HUES48 (cell line): ENCODE measurements around the gene FCHO1.

Source experiments
- H3K27ac ChIP-seq: one replicate; pipeline ENCODE4 v1.7.0; 2013; ENCODE audit warnings: low read depth, low read length, inconsistent platforms
- H3K27me3 ChIP-seq: 2 replicates; pipeline ENCODE4 v1.6.1; 2013; ENCODE audit warnings: mild to moderate bottlenecking, low read length; ENCODE audit not compliant: control insufficient read depth, insufficient read depth
- H3K36me3 ChIP-seq: 2 replicates; pipeline ENCODE4 v1.6.1; 2013; ENCODE audit warnings: low read length; ENCODE audit not compliant: control insufficient read depth, insufficient read depth
- H3K4me1 ChIP-seq: 2 replicates; pipeline ENCODE4 v1.6.1; 2013; ENCODE audit warnings: mild to moderate bottlenecking, low read length; ENCODE audit not compliant: control insufficient read depth, insufficient read depth
- H3K4me3 ChIP-seq: 2 replicates; pipeline ENCODE4 v1.5.1; 2013; ENCODE audit warnings: mild to moderate bottlenecking, low read depth, low read length
- H3K9ac ChIP-seq: 2 replicates; pipeline ENCODE4 v1.6.1; 2013; ENCODE audit warnings: mild to moderate bottlenecking, low read depth, low read length, moderate library complexity
- H3K9me3 ChIP-seq: 2 replicates; pipeline ENCODE4 v1.6.1; 2013; ENCODE audit warnings: low read length; ENCODE audit not compliant: control insufficient read depth, insufficient read depth

The FCHO1 gene, protein sequence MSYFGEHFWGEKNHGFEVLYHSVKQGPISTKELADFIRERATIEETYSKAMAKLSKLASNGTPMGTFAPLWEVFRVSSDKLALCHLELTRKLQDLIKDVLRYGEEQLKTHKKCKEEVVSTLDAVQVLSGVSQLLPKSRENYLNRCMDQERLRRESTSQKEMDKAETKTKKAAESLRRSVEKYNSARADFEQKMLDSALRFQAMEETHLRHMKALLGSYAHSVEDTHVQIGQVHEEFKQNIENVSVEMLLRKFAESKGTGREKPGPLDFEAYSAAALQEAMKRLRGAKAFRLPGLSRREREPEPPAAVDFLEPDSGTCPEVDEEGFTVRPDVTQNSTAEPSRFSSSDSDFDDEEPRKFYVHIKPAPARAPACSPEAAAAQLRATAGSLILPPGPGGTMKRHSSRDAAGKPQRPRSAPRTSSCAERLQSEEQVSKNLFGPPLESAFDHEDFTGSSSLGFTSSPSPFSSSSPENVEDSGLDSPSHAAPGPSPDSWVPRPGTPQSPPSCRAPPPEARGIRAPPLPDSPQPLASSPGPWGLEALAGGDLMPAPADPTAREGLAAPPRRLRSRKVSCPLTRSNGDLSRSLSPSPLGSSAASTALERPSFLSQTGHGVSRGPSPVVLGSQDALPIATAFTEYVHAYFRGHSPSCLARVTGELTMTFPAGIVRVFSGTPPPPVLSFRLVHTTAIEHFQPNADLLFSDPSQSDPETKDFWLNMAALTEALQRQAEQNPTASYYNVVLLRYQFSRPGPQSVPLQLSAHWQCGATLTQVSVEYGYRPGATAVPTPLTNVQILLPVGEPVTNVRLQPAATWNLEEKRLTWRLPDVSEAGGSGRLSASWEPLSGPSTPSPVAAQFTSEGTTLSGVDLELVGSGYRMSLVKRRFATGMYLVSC

DNA sequence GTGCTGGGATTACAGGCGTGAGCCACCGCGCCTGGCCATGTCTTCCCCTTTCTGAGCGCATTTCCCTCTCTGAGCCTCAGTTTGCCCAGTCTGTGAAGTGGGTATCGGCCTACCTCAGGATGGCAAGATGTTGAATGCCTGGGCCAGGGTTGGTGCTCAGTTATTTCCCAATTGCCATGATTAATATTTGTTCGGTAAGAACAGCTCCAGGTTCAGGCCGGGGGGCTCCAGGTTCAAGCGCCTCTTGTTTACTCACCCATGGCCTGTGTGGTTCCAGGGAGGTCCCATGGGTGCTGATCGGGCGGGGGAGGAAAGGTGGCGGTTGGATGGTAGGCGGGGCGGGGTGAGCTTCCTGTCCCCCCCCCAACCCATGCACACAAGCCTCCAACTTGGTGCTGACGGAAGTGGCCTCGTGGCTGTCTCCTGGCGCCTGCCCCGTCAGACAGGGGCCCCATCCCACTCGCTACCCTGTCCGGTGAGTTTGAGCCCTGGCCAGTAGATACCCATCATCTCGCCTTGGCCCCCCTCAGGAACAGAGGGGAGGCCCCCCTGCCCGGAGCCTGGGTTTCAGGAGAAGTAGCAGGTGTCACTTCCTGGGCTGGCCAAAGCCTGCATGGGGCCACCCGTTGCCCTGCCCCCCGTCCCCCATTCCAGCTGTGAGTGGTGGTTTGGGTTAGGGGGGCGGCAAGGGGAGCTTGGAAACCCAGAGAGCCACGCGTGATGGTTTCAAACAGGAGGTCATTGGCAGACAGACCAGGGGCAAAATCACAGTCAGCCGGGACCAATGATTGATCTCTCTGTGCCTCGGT, at the start of gene FCHO1:
Gene FCHO1, plus strand, starts transcription at position 375 of the 809 bp plus-strand sequence. CDS start 3,688 bp downstream, outside the sequence.
- no peaks in the 10 kb centered on the region for H3K9me3 ChIP-seq
- H3K4me1 ChIP-seq = no peaks in the 10 kb centered on the region; the same call in 1 of the 2 replicates
- no peaks in the 10 kb centered on the region for H3K36me3 ChIP-seq
- no peak within 1 kb of the TSS for H3K9ac ChIP-seq
- H3K27ac ChIP-seq = no peak within 1 kb of the TSS
- H3K4me3 ChIP-seq = no peak within 1 kb of the TSS
- H3K27me3 ChIP-seq = no peaks in the 10 kb centered on the region

DNA sequence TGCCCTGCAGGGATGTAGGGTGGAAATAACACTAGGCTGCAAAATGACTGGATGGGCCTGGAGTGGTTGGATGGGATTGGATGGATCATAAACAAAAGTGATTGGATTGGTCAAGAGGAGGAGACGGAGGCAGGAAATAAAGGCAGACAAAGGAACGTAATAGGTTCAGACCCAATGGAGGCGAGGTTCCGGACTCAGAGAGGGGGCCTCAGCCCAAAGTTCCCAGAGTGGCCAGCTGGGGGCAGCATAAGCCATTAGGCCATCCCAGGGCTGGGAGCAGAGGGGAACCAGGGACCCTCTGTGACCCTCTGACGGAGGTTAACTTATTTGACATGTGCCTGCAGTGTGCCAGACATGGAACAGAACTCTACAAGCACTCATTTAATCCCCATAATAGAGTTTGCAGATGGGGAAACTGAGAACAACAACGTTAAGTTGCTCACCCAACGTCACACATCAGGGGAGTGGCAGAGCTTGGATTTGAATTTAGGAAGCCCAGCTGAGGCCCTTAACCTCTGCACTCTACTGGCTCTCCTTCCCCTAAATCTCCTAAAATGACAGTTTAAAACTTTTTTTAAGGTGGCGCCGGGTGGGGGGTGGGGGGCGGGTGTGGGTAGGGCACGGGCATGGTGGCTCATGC, 47.3 kb upstream of the FCHO1 start:
- no peaks in the 10 kb centered on the region for H3K9me3 ChIP-seq
- H3K9ac ChIP-seq = no peak overlapping the region
- H3K4me1 ChIP-seq = no peaks in the 10 kb centered on the region
- H3K4me3 ChIP-seq = no peak overlapping the region
- no peak overlapping the region for H3K27ac ChIP-seq
- no peaks in the 10 kb centered on the region for H3K36me3 ChIP-seq
- H3K27me3 ChIP-seq = no peaks in the 10 kb centered on the region

- H3K9ac ChIP-seq = no peak overlapping the region
- H3K9me3 ChIP-seq = no peaks in the 10 kb centered on the region
- H3K4me3 ChIP-seq = no peak overlapping the region
- H3K27me3 ChIP-seq = no peaks in the 10 kb centered on the region
- no peaks in the 10 kb centered on the region for H3K36me3 ChIP-seq
- H3K27ac ChIP-seq = no peak overlapping the region
- no peaks in the 10 kb centered on the region for H3K4me1 ChIP-seq
Measured at GRCh38 chr19:17706750-17707181, 44.5 kb upstream of the FCHO1 start.

- H3K9me3 ChIP-seq = no peaks in the 10 kb centered on the region
- H3K36me3 ChIP-seq = no peaks in the 10 kb centered on the region
- no peak overlapping the region for H3K9ac ChIP-seq
- no peaks in the 10 kb centered on the region for H3K4me1 ChIP-seq
- H3K4me3 ChIP-seq = no peak overlapping the region
- no peaks in the 10 kb centered on the region for H3K27me3 ChIP-seq
- no peak overlapping the region for H3K27ac ChIP-seq
Measured at GRCh38 chr19:17711851-17712250, 39.4 kb upstream of the FCHO1 start.

DNA sequence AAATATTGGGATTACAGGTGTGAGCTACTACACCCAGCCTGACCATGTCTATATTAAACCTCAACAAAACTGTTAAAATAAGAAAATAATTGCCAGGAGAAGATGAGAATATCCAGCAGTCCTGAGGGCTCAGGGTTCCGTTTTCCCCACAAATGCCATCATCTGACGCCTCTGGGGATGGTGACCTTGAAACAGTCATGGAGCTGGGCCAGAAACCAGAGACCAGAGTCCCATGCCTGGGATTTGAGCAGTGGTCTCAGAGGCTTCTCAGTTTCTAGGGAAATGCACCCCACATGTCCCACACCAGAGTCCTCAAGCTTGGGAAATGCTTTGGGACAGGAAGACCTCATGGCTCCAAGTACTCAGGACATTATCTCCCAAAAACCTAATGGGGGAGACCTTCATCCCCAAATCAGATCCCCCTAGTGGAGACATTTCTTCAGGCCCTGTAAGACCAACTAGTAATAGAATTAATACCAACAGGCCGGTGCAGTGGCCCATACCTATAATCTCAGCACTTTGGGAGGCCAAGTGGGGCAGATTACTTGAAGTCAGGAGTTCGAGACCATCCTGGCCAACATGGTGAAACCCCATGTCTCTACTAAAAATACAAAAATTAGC, 34.9 kb upstream of the FCHO1 start:
- Histone ChIP-seq H3K9me3 (no peaks in the 10 kb centered on the region), H3K4me3 (no peak overlapping the region), H3K27me3 (no peaks in the 10 kb centered on the region), H3K9ac (no peak overlapping the region), H3K36me3 (peaks cover 7% of the 10 kb centered on the region), H3K4me1 (peaks cover 15% of the 10 kb centered on the region), H3K27ac (no peak overlapping the region)

DNA sequence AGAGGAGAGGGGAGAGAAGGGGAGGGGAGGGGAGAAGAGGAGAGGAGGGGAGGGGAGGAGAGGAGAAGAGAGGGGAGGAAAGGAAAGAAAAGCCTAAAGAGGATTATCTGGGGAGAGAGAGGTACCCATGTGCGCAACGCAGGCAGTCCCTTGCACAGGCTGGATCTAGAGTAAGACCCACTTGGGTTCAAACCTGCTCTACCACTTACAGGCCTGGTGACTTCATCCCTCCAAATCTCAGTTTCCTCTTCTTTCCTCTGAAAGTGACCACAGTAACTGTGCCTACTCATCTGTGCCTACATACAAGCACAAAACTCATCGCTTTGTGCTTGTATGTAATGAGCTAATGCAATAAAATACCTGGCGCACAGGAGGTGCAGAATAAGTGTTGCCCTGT, 32.7 kb upstream of the FCHO1 start:
- H3K27me3 ChIP-seq = no peaks in the 10 kb centered on the region
- peaks cover 15% of the 10 kb centered on the region for H3K4me1 ChIP-seq
- peaks cover 20% of the 10 kb centered on the region for H3K36me3 ChIP-seq
- H3K4me3 ChIP-seq = peak overlapping the region; percentile 88
- H3K9ac ChIP-seq = no peak overlapping the region
- H3K9me3 ChIP-seq = no peaks in the 10 kb centered on the region
- peak overlapping the region; percentile 71 for H3K27ac ChIP-seq

- Histone ChIP-seq H3K27ac (peak within 1 kb of the TSS; percentile 71), H3K4me3 (peak within 1 kb of the TSS; percentile 88), H3K9me3 (no peaks in the 10 kb centered on the region), H3K36me3 (peaks cover 25% of the 10 kb centered on the region), H3K9ac (peak within 1 kb of the TSS; percentile 55; the same call in 1 of the 2 replicates), H3K4me1 (peaks cover 15% of the 10 kb centered on the region), H3K27me3 (no peaks in the 10 kb centered on the region)
Measured at GRCh38 chr19:17718947-17719711, 32.1 kb upstream of the FCHO1 start, which contains the start of gene MAP1S. TSS of gene MAP1S (plus strand) at chr19:17719480. CDS start at chr19:17719503, 23 bp downstream.

DNA sequence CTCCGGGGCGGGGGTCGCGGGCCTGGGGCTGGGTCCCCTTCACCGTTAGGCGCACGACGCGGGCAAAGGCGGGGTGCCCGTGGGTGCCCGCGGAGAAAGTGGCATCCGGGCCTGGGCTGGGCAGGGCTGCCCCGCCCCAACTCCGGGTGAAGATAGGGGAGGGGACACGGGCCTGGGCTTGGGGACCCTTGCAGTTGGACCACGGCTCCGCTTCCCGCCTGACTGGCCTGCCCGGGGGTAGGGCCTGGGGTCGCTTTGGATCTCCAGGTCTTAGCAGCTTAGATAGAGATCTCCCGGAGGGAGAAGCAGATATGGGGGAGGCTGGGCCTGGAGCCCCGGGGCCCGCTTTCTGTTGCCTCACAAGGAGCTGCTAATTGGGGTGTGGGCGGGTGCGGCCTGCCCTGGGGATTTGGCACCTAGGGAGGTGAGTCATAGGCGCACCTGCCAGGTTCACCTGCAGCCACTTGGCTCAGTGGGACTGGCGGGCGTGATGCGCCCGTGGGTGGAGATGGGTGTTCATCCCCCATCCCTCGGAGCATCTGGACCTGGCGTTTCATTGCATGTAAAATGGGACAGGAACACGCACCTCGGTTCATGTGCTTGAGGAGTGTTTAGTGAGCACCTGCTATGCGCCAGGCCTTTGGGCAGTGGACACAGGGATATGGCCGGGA, 31.4 kb upstream of the FCHO1 start:
- Histone ChIP-seq H3K27ac (no peak overlapping the region), H3K27me3 (no peaks in the 10 kb centered on the region), H3K4me1 (peaks cover 15% of the 10 kb centered on the region), H3K36me3 (peaks cover 33% of the 10 kb centered on the region), H3K9ac (peak overlapping the region; percentile 55; the same call in 1 of the 2 replicates), H3K9me3 (no peaks in the 10 kb centered on the region), H3K4me3 (peak overlapping the region; percentile 88)

DNA sequence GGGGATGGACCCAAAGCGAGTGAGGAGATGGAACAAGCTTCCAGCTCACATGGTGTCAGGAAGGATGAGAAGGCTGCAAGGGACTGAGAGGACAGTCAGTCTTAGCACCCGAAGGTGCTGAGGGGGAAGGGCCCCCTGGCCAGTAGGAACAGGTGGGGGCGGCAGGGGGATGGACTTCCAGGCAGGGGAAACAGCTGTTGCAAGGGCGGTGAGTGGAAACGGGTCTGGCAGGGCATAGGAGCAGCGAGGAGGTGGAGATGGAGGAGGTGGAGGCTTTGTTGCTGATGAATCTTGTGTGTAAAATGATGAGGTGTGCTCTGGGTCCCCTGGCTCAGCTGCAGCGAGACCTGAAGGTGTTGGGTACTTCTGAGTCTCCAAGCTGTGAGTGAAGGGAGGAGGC, 30.8 kb upstream of the FCHO1 start:
- no peaks in the 10 kb centered on the region for H3K9me3 ChIP-seq
- H3K27ac ChIP-seq = no peak overlapping the region
- H3K4me3 ChIP-seq = peak overlapping the region; percentile 88
- no peaks in the 10 kb centered on the region for H3K27me3 ChIP-seq
- H3K9ac ChIP-seq = peak overlapping the region; percentile 55; the same call in 1 of the 2 replicates
- H3K4me1 ChIP-seq = peaks cover 15% of the 10 kb centered on the region
- H3K36me3 ChIP-seq = peaks cover 38% of the 10 kb centered on the region
